ENCODE results near the gene ACAP1.

GRCh38 chr17:7394452-7395191 is 58.3 kb downstream of the ACAP1 start, which contains the start of gene PLSCR3:
- TF ChIP-seq, protein P1, sequence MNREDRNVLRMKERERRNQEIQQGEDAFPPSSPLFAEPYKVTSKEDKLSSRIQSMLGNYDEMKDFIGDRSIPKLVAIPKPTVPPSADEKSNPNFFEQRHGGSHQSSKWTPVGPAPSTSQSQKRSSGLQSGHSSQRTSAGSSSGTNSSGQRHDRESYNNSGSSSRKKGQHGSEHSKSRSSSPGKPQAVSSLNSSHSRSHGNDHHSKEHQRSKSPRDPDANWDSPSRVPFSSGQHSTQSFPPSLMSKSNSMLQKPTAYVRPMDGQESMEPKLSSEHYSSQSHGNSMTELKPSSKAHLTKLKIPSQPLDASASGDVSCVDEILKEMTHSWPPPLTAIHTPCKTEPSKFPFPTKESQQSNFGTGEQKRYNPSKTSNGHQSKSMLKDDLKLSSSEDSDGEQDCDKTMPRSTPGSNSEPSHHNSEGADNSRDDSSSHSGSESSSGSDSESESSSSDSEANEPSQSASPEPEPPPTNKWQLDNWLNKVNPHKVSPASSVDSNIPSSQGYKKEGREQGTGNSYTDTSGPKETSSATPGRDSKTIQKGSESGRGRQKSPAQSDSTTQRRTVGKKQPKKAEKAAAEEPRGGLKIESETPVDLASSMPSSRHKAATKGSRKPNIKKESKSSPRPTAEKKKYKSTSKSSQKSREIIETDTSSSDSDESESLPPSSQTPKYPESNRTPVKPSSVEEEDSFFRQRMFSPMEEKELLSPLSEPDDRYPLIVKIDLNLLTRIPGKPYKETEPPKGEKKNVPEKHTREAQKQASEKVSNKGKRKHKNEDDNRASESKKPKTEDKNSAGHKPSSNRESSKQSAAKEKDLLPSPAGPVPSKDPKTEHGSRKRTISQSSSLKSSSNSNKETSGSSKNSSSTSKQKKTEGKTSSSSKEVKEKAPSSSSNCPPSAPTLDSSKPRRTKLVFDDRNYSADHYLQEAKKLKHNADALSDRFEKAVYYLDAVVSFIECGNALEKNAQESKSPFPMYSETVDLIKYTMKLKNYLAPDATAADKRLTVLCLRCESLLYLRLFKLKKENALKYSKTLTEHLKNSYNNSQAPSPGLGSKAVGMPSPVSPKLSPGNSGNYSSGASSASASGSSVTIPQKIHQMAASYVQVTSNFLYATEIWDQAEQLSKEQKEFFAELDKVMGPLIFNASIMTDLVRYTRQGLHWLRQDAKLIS (CRISPR knock-in tag; IDR thresholded peaks at IDR 0.05; ENCODE audit: borderline replicate concordance) = no peak
- no peak for TF ChIP-seq KAT7 (CRISPR knock-in tag; IDR thresholded peaks at IDR 0.05; ENCODE audit: borderline replicate concordance)
- TF ChIP-seq, protein P2, sequence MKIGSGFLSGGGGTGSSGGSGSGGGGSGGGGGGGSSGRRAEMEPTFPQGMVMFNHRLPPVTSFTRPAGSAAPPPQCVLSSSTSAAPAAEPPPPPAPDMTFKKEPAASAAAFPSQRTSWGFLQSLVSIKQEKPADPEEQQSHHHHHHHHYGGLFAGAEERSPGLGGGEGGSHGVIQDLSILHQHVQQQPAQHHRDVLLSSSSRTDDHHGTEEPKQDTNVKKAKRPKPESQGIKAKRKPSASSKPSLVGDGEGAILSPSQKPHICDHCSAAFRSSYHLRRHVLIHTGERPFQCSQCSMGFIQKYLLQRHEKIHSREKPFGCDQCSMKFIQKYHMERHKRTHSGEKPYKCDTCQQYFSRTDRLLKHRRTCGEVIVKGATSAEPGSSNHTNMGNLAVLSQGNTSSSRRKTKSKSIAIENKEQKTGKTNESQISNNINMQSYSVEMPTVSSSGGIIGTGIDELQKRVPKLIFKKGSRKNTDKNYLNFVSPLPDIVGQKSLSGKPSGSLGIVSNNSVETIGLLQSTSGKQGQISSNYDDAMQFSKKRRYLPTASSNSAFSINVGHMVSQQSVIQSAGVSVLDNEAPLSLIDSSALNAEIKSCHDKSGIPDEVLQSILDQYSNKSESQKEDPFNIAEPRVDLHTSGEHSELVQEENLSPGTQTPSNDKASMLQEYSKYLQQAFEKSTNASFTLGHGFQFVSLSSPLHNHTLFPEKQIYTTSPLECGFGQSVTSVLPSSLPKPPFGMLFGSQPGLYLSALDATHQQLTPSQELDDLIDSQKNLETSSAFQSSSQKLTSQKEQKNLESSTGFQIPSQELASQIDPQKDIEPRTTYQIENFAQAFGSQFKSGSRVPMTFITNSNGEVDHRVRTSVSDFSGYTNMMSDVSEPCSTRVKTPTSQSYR (CRISPR knock-in tag; IDR thresholded peaks at IDR 0.05) = no peak
- TF ChIP-seq IRF2 (CRISPR knock-in tag; IDR thresholded peaks at IDR 0.05; ENCODE audit: borderline replicate concordance, low read depth) = no peak
- no peak for TF ChIP-seq CTCF (IDR thresholded peaks at IDR 0.05)
- TF ChIP-seq CREB1 (CRISPR knock-in tag; IDR thresholded peaks at IDR 0.05) = no peak
- TF ChIP-seq ZBTB21 (CRISPR knock-in tag; IDR thresholded peaks at IDR 0.05; ENCODE audit: borderline replicate concordance) = no peak; the same call in 1 of the 2 replicates
- TF ChIP-seq MAX (CRISPR knock-in tag; IDR thresholded peaks at IDR 0.05) = peak; percentile 85; the same call in 1 of the 2 replicates
- TF ChIP-seq NR3C1 (CRISPR knock-in tag; conservative IDR thresholded peaks at IDR 0.05; ENCODE audit: low read depth) = no peak; the same call in 1 of the 2 replicates
- no peak for TF ChIP-seq MYBL2 (CRISPR knock-in tag; IDR thresholded peaks at IDR 0.05)
- TF ChIP-seq JUN (CRISPR knock-in tag; IDR thresholded peaks at IDR 0.05) = no peak
- TF ChIP-seq, protein P3, sequence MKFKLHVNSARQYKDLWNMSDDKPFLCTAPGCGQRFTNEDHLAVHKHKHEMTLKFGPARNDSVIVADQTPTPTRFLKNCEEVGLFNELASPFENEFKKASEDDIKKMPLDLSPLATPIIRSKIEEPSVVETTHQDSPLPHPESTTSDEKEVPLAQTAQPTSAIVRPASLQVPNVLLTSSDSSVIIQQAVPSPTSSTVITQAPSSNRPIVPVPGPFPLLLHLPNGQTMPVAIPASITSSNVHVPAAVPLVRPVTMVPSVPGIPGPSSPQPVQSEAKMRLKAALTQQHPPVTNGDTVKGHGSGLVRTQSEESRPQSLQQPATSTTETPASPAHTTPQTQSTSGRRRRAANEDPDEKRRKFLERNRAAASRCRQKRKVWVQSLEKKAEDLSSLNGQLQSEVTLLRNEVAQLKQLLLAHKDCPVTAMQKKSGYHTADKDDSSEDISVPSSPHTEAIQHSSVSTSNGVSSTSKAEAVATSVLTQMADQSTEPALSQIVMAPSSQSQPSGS (CRISPR knock-in tag; IDR thresholded peaks at IDR 0.05; ENCODE audit: borderline replicate concordance, low read depth) = no peak
- TF ChIP-seq FOXP1 (CRISPR knock-in tag; IDR thresholded peaks at IDR 0.05; ENCODE audit: borderline replicate concordance) = peak; percentile 59
